DOHH2 (cell line): ENCODE results near the gene TMEM256.

Experiments used
- CTCF ChIP-seq: fragments of 200-600 bp; sonication (generic); IDR thresholded peaks from one replicate; pipeline ENCODE4 v1.5.1; 2014; ENCODE audit warnings: antibody characterized with exemption, mild to moderate bottlenecking, low read depth, low read length; ENCODE audit not compliant: poor library complexity, severe bottlenecking
- EZH2phosphoT487 ChIP-seq: fragments of 200-600 bp; sonication (generic); IDR thresholded peaks from 2 replicates; pipeline ENCODE4 v1.6.1; 2017; ENCODE audit warnings: borderline replicate concordance, mild to moderate bottlenecking, antibody characterized with exemption, low read length, moderate library complexity, mixed read lengths

GRCh38 chr17:7357381-7357780 lies 46.5 kb downstream of the TMEM256 start:
- no peak for TF ChIP-seq CTCF
- no peak for TF ChIP-seq EZH2phosphoT487
